GM19463 (cell line): Measurements from ENCODE around the gene TOGARAM2.
"Not testable (repeated sequence)": the region's sequence is repeated elsewhere in the genome, so short reads cannot be mapped to it uniquely, and the experiment has no call there.

Source experiments
- ATAC-seq: cut with Tn5 transposase; IDR thresholded peaks from one replicate; pipeline ENCODE4 v1.9.1; 2021; ENCODE audit warnings: mild to moderate bottlenecking, moderate library complexity; ENCODE audit not compliant: unreplicated experiment

The TOGARAM2 gene

DNA sequence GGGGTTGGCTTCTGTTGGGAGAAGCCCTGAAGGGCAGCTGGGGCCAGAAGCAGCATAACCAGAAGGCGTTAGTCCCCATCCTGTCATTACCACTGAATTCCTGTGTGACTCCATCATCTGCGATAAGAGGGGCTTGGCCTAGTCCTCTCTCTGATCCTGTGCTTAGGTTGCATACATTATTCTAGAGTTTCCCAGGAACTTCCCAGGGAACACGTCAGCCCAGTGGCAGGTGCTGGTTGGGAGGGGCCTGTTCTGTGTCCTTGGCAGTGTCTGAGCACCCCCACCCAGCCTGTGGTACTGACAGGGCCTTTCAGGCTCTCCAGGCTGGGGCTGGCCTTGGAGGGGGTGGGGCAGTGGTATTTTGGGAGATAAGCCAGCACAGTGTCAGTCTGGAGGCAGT, 4.5 kb upstream of the TOGARAM2 start:
- ATAC-seq, result no peak

DNA sequence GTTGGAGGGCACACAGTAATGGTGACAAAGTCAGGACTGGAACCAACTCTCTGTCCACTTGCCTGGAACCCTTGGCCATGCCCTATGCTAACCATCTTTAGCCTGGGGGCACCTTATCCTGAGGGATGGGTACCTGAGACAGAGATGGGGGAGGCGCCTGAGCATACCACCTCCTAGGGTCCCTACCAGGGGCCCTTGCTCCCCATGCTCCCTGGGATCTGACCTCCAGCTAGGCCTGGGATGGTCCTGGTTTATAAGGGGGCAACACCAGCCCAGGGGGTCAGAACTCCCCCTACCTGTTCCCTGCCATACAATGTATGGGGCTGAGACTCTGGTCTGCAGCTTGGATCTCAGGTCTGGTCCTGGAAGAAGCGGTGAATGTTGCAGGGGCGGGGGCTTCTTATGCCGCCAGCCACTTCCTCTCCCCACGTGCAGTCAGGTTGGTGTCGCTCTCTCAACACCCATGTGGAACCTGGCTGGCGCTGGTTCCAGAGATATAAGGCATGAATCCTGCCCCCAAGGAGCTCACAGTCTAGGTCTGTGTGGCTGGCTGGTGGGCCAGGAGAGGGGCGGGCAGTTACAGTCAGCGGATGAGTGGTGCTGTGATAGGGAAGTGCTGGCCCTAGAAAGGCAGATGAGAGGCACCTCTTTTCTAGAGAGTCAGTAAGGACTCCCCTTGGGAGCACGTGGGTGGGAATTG, 3.8 kb upstream of the TOGARAM2 start:
- ATAC-seq, result no peak

DNA sequence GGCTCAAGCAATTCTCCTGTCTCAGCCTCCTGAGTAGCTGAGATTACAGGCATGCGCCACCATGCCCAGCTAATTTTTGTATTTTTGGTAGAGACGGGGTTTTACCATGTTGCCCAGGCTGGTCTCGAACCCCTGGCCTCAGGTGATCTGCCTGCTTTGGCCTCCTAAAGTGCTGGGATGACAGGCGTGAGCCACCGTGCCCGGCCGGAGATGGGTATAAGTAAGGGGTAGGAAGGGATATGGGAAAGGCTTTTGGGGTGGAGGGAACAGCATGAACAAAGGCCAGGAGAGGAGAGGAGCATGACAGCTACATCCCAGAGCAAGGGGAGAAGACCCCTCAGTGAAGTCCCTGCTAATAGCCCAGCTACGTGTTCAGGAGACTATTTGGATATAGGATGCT, 3.1 kb upstream of the TOGARAM2 start:
- ATAC-seq, result not testable (repeated sequence)

DNA sequence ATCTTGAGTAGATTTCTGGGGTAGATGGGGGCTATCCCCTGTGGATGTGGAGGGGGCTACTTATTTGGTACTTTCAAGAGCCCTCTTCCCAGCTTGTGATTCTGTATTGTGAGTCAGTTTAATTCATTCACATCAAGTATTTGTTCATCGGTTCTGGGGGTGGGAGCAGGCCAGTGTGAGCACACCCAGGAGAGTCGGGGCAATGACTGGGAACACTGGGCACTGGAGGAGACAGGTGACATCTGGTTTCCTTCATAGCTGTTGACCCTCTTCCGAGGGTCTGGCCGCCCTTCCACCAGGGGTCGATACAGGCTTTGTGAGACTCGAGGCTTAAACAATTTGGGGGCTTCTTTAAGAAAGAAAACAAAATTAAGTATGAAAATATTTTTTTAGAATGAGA, 2.5 kb upstream of the TOGARAM2 start:
- ATAC-seq, result no peak

DNA sequence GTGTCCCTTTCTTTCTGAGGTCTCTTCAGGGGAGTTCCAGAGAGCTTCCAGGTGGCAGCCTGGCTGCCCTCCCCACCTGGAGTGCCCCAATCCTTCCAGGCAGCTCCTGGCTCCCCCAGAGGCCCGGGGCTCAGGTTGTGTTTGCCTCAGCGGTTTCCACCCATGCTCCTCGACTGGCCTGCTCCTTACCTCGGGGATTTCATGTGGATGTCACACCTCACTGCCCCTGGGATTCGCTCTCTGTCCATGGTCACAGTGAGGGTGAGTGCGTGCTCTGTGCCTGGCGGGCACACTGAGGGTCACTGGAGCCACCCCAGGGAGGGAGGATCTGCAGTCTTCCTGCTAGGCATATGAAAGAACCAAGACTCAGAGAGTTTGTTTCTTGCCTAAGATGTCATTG, 2.1 kb upstream of the TOGARAM2 start:
- ATAC-seq, result no peak

DNA sequence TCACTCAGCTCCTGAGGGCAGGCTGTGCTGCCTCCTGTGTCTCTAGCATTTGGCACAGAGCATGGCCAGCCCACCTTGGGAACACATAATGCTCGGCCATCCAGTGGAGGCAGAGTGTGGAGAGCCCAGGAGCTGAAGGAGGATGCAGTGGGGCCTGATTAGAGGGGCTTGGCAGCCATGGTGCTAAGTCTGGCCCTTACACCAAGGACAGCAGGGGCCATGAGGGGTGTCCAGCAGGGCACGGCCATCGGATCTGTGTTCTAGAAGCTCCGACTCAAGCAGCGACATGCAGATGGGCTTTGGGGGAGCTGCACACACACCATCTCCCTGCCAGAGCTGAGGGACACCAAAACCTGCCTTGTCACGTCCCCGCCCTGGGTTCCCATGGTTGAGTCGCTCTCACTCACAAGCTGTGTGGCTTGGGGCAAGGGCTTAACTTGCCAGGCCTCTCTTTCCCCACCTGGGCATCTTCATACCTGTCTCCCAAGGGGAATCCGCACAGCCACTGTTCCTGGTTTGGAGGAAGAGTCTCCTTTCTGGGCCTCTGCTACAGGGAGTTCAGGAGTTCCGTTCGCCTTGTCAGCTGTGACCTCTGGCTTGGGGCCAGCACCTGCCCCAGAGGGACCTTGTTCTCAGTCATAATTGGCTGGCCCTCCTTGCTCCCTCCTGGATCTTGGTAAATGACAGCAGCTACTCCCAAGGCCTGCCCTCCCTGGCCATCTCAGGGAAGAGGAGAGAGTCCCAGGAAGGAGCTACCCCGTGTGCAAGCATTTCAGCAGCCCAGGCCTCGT, 1.3 kb upstream of the TOGARAM2 start:
- ATAC-seq, result no peak

DNA sequence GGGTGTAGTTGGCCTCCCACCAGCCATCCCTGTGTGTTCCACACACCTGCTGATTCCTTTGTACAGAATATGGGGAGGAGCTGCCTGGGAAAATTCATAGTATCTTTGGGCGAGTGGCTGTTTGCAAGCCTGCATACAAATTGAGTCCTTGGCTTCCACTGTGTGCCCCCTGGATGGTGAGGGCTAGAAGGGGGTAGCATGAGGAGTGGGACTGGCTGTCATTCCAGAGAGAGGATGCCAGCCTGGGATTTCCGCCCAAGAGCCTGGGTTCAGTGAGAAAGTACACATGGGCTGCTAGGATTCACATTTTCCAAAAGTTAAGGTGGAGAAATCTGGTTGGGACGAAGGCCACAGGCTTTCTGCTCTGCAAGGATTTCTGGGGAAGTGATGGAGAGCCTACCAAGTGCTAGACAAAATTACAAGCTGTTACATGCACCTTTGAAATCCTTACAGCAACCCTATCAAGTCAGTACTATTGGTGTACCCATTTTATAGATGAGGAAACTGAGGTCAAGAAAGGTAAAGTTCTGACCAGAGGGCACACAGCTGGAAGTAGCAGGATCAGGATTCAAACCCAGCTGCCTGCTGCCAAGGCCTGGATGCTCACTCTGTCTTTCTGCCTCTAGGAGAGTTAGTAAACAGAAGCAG, 606 bp upstream of the TOGARAM2 start:
- ATAC-seq, result no peak

DNA sequence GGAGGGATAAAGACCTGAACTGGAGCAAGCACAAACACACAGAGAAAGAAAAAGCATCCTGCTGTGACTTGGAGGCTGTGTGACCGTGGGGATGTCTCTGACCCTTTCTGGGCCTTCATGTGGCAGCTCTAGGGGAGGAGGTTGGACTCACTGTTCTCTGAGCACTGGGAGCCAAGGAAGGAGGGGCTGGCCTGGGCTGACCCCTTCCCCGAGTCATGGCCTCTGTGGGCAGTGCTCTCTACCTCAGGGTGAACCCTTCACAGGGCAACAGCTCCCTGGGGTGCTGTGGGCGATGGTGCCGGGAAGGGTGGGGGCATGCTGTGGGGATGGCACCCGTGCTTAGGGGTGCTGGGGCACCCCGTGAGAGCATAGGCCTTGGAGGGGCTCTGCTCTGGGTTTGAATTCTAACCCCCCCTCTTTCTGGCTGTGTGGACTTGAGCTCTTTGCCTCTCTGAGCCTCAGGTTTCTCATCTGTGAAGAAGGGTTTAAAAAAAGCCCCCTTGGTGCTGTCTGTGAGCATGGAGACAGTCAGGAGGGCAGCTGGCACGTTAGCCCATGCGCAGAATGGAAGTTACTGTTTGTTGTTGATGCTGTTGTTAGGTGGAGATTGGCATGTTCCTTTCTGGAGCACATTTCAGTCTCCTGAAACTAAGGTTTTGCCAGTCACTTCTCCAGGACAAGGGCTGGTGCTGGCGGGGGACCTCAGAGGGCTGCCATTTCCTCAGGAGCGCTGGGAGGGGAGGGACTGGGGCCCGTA, 700 bp downstream of the TOGARAM2 start:
- ATAC-seq, result no peak

DNA sequence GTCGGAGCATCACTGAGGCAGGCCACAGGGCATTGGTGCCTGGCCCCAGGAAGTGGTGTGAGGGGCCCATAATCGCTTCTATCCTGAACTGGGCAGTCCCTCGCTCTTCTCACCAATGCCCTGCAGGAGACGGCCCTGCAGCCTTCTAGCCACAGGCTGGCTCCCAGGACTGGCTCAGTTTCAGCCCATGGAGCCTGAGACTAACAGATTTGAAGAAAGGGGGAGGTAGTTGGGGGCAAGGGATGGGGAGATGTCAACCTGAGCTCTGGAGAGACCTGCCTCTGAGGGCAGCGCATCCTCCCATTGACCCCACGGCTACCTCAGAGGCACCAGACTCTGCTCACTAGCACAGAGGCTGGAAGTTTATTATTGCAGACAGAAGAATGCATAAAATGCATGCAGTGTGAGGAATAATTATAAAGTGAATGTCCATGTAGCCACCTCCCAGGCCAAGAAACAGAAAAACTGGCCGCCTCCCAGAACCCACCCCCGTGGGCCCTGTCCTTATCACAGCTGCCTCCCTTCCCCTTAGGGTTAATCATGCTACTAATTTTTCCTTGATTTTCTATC, 1.4 kb downstream of the TOGARAM2 start:
- ATAC-seq, result no peak

DNA sequence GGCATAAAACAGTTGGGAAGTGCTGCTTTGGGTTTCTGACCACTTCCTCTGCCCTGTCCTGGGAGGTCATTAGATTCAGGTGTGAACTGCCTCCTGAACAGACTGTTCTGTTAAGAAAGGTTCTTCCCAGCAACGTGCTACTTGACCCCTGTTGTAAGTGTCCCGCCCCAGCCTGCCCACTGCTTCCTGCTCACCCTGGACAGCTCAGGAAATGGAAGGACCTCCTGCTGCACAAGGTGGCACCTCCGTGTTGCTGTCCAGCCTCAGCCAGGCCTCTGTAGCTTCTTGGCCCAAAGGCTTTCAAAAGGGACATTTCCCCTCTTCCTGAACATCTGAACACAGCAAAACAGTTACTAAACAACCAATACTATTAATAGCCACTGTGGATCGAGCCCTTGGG, 5.3 kb downstream of the TOGARAM2 start:
- ATAC-seq, result no peak

DNA sequence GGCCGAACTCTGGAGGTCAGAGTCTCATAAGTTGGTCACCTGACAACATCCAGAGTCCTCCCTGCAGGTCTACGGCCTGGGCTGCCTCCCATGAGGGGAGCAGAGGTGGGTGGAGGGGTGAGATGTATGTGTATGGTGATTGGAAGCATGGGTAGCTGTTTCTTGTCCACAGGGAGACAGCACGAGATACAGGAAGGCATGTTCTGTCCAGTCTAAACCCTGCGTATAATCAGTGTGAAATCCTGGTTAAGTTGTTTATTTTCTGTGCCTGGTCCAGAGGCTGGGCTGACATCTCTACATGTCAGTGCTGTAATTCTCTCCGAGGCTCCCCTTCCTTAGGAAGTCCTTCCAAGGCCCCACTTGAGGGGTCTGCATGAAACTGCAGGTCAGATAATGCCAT, 8.9 kb downstream of the TOGARAM2 start:
- no peak for ATAC-seq

DNA sequence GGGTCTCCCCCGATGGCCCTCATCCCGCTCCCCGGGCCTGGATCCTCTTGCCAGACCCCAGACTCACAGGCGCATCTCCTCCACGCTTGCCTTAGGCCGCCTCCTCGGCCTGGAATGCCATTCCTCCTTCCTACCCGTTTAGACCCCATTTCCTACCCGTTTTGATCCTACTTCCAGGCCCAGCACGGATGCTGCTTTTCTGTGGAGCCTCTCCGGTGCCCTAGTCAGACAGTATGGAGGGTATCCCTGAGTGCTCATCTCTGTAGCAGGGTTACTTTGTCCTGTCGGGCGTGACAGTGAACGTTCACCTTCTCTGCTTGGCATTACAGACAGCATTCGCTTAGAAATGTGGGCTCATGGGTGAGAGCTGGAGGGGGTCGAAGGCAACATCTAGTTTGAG, 9.3 kb downstream of the TOGARAM2 start:
- no peak for ATAC-seq

DNA sequence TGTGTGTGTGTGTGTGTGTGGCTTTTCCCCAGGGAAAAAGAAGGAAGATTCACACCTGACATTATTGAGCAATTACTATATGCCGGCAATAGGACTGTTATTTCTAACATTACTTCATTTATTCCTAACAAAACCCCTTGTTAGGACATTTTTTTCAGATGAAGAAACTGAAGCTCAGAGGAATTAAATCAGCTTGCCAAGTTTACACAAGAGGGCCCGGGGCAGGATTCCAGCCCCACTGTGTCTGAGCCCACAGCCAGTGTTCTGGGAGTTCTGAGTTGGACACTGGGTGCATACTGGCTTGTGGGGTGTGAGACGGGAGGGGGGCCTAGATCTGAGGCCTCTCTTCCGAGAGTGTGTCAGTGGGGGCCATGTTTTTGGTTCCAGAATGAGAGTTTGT, 9.9 kb downstream of the TOGARAM2 start:
- no peak for ATAC-seq

DNA sequence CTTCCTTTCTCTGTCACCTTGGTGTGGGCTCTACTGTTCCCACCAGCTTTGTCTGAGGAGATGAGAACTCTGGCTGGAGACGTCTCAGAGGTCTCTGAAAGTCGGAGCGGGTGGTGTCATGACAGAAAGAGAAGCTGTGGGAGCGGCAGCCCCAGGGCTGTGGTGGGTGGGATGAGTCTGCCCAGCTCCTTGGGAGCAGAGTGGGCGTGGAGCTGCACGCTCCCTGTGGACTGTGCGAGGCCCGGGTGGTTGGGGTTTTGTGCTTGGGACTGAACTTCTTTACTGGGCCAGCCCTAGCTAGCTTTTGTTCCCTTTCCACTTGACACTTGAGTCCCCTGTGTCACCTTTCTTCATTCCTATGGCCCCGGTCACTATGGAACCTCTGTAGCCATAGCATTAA, 10.4 kb downstream of the TOGARAM2 start:
- ATAC-seq, result no peak

DNA sequence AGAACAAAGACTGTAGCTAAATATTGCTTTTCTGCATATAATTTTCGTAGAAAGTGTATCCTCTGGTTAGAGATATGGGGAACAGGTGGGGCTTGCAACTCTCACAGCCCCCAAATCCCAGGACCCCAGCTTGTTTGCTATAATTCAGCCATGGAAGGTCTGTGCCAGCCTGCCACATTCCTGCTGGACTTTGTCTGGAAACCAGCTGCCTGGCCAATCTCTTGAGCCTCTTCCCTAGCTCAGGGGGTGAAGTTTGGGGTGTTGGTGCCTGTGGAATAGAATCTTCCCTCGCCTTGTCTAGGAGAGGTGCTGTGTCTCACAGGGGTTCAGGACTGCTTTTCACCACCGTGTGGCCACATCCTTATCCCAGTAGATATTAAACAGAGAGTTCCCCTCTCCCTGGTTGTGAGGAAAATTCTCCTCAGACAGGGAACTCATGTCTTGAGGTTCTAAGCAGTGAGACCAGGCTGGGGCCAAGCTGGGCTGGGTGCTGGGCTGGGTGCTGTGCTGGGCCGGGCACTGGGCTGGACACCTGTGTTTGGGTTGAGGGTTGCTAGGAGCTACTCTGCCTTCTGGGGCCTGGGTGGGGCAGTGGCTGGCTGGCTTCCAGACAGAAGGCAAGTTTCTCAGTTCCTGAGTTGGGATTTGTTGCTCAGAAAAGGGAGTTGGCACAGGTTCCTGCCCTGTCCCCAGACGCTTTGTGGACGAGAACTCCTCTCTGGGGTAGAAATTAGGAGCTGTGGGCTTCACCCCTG, 12.3 kb downstream of the TOGARAM2 start:
- ATAC-seq, result no peak

DNA sequence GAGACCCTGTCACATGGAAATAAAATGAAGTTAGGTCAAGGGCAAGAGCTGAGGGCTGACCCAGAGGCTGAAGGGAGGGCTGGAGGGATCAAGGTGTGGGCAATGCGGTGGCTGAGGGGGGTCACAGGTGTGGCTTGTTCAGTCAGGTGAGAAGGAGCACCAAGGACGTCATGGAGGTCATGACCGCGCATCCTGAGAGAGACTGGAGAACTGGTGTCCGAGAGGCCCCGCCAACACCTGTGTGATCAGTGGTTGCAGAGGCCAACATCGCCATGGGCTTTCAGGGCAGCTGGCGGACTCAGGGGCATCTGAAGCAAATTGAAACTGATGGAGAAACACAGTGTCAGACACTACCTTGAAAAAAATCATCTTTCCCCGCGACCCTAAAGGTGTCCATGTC, 13.0 kb downstream of the TOGARAM2 start:
- no peak for ATAC-seq

DNA sequence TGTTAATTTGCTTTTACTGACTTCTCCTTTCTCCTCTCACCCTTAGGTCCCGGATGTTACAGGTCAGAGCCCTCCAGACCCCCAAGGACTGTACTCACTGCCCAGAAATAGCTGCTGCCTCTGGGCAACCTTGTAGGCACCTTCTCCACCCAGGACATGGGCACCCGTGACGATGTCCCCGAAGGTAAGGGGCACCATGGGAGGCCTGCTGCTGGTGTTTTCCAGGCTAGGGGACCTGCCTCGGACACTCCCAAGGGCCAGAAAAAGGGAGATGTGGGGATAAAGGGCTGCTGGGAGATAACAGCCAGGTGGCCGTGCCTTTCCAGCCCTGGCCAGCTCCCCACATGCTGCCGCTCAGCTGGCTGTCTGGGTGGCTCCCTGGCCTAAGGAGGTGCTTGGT, 13.6 kb downstream of the TOGARAM2 start:
- no peak for ATAC-seq

DNA sequence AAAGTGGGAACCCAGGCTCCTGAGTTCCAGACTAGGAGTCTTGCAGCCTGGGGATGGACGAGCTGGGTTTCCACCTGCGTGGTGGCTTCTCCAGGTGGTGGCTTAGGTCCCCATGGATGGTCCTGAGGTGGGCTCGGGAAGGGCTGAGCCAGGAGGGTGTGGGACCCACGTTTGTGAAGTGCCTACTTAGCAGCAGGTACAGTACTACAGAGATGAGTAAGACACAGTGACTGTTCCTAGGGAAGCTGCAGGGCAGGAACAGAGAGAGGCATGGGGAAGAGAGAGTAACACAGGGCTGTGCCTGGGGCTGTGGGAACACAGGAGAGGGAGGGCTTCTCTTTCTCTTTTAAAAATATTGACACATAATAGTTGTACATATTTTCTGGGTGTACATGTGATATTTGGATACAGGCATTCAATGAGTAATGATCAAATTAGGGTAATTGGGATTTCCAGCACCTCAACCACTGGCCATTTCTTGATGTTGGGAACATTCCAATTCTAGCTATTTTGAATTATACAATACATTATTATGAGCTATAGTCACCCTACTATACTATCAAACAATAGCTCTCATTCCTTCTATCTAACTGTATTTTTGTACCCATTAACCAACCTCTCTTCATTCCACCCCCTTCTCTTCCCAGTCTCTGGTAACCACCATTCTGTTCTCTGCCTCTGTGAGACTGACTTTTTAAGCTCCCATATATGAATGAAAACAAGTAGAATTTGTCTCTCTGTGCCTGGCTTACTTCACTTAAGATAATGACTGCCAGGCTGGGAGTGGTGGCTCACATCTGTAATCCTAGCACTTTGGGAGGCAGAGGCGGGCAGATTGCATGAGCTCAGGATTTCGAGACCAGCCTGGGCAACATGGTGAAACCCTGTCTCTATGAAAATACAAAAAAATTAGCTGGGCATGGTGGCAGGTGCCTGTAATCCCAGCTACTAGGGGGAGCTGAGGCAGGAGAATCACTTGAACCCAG, 15.0 kb downstream of the TOGARAM2 start:
- ATAC-seq, result no peak

DNA sequence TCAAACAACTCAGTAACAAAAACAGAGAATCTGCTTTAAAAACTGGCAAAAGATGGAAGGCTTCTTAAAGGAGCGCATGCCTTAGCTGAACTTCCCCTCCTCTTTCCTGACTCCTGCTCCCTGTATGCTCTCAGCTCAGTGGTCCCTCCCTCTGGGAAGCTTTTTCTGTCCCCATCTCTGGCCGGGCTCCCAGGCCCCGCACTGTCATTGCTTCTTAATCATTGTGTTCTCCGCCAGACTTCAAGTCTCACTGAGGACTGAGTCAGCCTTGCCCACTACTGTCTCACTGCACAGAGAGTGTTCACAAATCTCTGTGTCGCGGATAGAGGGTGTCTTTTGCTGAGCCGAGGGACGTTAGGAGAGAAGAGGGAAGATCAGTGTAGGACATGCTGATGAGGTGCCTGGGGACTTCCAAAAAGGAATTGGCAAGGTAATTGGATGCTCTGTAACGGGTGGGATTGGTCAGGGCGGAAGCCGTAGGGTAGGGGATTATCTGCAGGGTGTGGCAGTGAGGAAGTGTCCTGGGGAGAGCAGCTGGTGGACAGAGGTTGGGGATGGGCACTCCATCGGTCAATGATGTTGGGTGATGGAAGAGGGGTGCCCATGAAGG, 16.2 kb downstream of the TOGARAM2 start:
- ATAC-seq, result no peak
